Endodermal cell (in vitro differentiated cells): ENCODE data around the gene DVL3. TPM values are rescaled to one million over a fixed set of nuclear protein-coding genes. Genes with fewer than 3 reads are reported as not detected.
A peak's percentile ranks its signal among the peaks of the same experiment; 100 is the strongest.

ENCODE experiments used
- DNase-seq: peaks from one replicate; pipeline ENCODE4 v3.0.0-alpha.2; 2017
- H3K27ac ChIP-seq: 2 replicates; pipeline ENCODE4 v1.5.1; 2013; ENCODE audit warnings: mild to moderate bottlenecking, low read depth, low read length, moderate library complexity
- H3K27me3 ChIP-seq: 2 replicates; pipeline ENCODE4 v1.6.1; 2013; ENCODE audit warnings: mild to moderate bottlenecking, low read length, moderate library complexity; ENCODE audit not compliant: insufficient read depth, control insufficient read depth, poor library complexity, severe bottlenecking
- H3K36me3 ChIP-seq: 2 replicates; pipeline ENCODE4 v1.7.0; 2013; ENCODE audit warnings: mild to moderate bottlenecking, low read length, moderate library complexity; ENCODE audit not compliant: control insufficient read depth, insufficient read depth
- H3K4me1 ChIP-seq: one replicate; pipeline ENCODE4 v1.7.0; 2013; ENCODE audit warnings: low read length; ENCODE audit not compliant: control insufficient read depth, insufficient read depth
- H3K4me3 ChIP-seq: 2 replicates; pipeline ENCODE4 v1.5.1; 2013; ENCODE audit warnings: mild to moderate bottlenecking, low read length, moderate library complexity
- H3K9ac ChIP-seq: 2 replicates; pipeline ENCODE4 v1.6.1; 2013; ENCODE audit warnings: mild to moderate bottlenecking, low read length, moderate library complexity; ENCODE audit not compliant: poor library complexity, severe bottlenecking; ENCODE audit errors: extremely low read depth
- H3K9me3 ChIP-seq: 2 replicates; pipeline ENCODE4 v1.6.1; 2013; ENCODE audit warnings: mild to moderate bottlenecking, low read length, moderate library complexity; ENCODE audit not compliant: control insufficient read depth
- H3K27ac Mint-ChIP-seq: 2 replicates; pipeline ENCODE4 v1.8.0; 2020; ENCODE audit warnings: mixed read lengths
- H3K27me3 Mint-ChIP-seq: 2 replicates; pipeline ENCODE4 v1.8.0; 2021; ENCODE audit warnings: mild to moderate bottlenecking, mixed read lengths; ENCODE audit not compliant: insufficient read depth
- H3K36me3 Mint-ChIP-seq: 2 replicates; pipeline ENCODE4 v1.8.0; 2020; ENCODE audit warnings: low read depth, mixed read lengths
- H3K4me1 Mint-ChIP-seq: 2 replicates; pipeline ENCODE4 v1.8.0; 2020; ENCODE audit warnings: mixed read lengths
- H3K4me3 Mint-ChIP-seq: 2 replicates; pipeline ENCODE4 v1.8.0; 2020; ENCODE audit warnings: mild to moderate bottlenecking, moderate library complexity, mixed read lengths
- H3K9me3 Mint-ChIP-seq: 2 replicates; pipeline ENCODE4 v1.8.0; 2020; ENCODE audit warnings: mild to moderate bottlenecking, mixed read lengths
- CTCF ChIP-seq: fragments of 200-600 bp; sonication (generic); conservative IDR thresholded peaks from 2 replicates; pipeline ENCODE4 v1.5.0; 2021; ENCODE audit warnings: antibody characterized with exemption, mild to moderate bottlenecking
- WGBS, 2 experiments: methylation state at CpG; one replicate each; pipeline versions ENCODE4 v1.1.5 to v1.1.7; 2013; ENCODE audit warnings: missing lambda C conversion rate in 2 of 2, mixed read lengths in 1 of 2; ENCODE audit not compliant: insufficient coverage in 1 of 2, insufficient read length in 1 of 2; 5-methylcytosine and 5-hydroxymethylcytosine counted together
- total RNA-seq, 2 donors: library from RNA; stranded (reverse); fragmentation: NEBNext Ultra II Directional in 1 of 2; extraction: Animal tissue kit (Norgen Biotek cat#: 25700) in 1 of 2; gene quantifications; 2 replicates in 1 of 2; 3 replicates in 1 of 2; pipeline ENCODE4 v1.2.1, GENCODE V29; 2021

DVL3 gene
- total RNA-seq, 2 donors from 2014 or later: 90.5 to 95.1 TPM

DNA sequence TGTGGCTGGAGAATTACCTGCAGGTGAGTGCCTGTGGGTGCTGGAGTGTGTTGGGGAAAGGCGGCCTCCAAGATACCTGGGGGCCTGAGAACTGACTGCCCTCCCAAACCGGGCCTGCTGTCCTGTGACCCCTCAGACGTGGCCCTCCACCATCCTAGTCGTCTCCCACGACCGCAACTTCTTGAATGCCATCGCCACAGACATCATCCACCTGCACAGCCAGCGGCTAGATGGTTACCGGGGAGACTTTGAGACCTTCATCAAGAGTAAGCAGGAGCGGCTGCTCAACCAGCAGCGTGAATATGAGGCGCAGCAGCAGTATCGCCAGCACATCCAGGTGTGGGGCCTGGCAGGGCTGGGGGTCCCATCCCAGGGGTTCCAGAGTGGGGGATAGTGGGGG lies 34.2 kb downstream of the DVL3 start:
- H3K9me3 ChIP-seq: no peaks in the 10 kb centered on the region
- no peaks in the 10 kb centered on the region for H3K27me3 Mint-ChIP-seq
- H3K36me3 Mint-ChIP-seq: peaks cover 61% of the 10 kb centered on the region
- H3K36me3 ChIP-seq: peaks cover 77% of the 10 kb centered on the region
- no peak overlapping the region for H3K4me3 ChIP-seq
- no peak overlapping the region for H3K27ac Mint-ChIP-seq
- H3K4me1 Mint-ChIP-seq: peaks cover 19% of the 10 kb centered on the region
- no peaks in the 10 kb centered on the region for H3K9me3 Mint-ChIP-seq
- H3K4me3 Mint-ChIP-seq: no peak overlapping the region
- DNase-seq: no peak
- 92 to 99% methylated on average over 10 to 13 of the region's 13 CpGs for WGBS, 2 experiments
- H3K4me1 ChIP-seq: no peaks in the 10 kb centered on the region
- no peak overlapping the region for H3K27ac ChIP-seq
- TF ChIP-seq CTCF: no peak
- no peaks in the 10 kb centered on the region for H3K27me3 ChIP-seq
- no peak overlapping the region for H3K9ac ChIP-seq

DNA sequence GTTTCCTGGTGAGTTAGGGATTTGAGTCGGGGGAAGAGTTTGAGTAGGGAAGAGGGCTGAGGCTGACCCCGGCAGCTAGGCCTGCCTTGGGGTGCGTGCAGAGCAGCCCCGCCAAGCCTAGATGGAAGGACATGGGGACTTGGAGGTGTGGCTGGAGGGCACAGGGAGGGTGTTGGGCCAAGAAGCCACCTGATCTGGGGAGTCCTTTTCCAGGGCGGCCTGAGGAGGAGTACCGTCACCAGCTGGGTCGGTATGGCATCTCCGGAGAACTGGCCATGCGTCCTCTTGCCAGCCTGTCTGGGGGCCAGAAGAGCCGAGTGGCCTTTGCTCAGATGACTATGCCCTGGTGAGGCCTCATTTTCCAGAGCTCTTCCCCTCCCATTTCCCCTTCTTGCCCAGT lies 37.7 kb downstream of the DVL3 start:
- WGBS, 2 experiments: 96 to 100% methylated on average over 5 to 10 of the region's 10 CpGs
- Histone ChIP-seq H3K36me3 (peaks cover 68% of the 10 kb centered on the region), H3K27ac (no peak overlapping the region), H3K4me3 (no peak overlapping the region), H3K4me1 (no peaks in the 10 kb centered on the region), H3K9me3 (no peaks in the 10 kb centered on the region), H3K9ac (no peak overlapping the region), H3K27me3 (no peaks in the 10 kb centered on the region)
- no peak overlapping the region for H3K27ac Mint-ChIP-seq
- H3K36me3 Mint-ChIP-seq: peaks cover 64% of the 10 kb centered on the region
- no peak overlapping the region for H3K4me3 Mint-ChIP-seq
- no peaks in the 10 kb centered on the region for H3K27me3 Mint-ChIP-seq
- TF ChIP-seq CTCF: no peak
- DNase-seq: peak; percentile 18
- no peaks in the 10 kb centered on the region for H3K4me1 Mint-ChIP-seq
- no peaks in the 10 kb centered on the region for H3K9me3 Mint-ChIP-seq

DNA sequence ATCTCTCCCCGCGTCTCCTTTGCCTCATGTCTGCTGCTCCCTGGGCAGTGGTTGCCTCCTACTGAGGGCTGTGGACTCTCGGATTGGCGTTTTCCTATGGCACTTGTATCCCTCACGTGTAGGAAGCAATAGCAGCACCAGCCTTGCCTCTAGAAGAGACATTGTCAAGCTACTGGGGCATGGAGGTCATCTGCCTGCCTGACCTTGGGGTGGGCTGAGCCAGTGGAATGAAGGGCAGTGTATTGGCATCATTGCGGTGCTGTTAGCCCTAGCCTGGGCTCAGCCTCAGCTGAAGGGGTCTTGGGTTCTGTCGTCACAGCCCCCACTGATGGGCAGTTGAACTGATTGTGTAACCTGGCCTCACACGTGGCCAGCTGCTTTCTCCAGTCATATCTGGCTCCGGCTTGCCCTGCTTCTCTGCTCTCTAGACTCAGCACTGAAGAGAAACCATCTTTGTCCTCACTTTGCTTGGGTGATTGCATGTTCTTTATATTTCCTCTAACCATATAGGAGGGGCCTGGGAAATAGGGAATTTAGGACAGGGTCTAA lies 38.9 kb downstream of the DVL3 start:
- Mint-ChIP-seq H3K36me3 (peaks cover 53% of the 10 kb centered on the region), H3K4me1 (no peaks in the 10 kb centered on the region), H3K27me3 (no peaks in the 10 kb centered on the region), H3K27ac (no peak overlapping the region), H3K9me3 (no peaks in the 10 kb centered on the region), H3K4me3 (no peak overlapping the region)
- Histone ChIP-seq H3K27ac (no peak overlapping the region), H3K9ac (no peak overlapping the region), H3K4me3 (no peak overlapping the region), H3K36me3 (peaks cover 58% of the 10 kb centered on the region), H3K9me3 (no peaks in the 10 kb centered on the region), H3K27me3 (no peaks in the 10 kb centered on the region), H3K4me1 (no peaks in the 10 kb centered on the region)
- TF ChIP-seq CTCF: no peak
- WGBS, 2 experiments: 90 to 93% methylated on average over 9 of the region's 9 CpGs
- DNase-seq: peak; percentile 28
